HG02870 (cell line): Measurements from ENCODE around the gene CLEC16A.

Source experiments
- ATAC-seq: cut with Tn5 transposase; IDR thresholded peaks from one replicate; pipeline ENCODE4 v1.9.1; 2021; ENCODE audit warnings: mild to moderate bottlenecking, moderate library complexity; ENCODE audit not compliant: unreplicated experiment

Gene CLEC16A

GRCh38 chr16:11076259-11077018 is 132.1 kb downstream of the CLEC16A start:
- ATAC-seq = peak; percentile 57

- ATAC-seq = no peak
Measured at GRCh38 chr16:11078812-11079459, 134.6 kb downstream of the CLEC16A start.

GRCh38 chr16:11079652-11080187 is 135.4 kb downstream of the CLEC16A start:
- no peak for ATAC-seq

GRCh38 chr16:11080327-11080967 is 136.1 kb downstream of the CLEC16A start:
- no peak for ATAC-seq

- ATAC-seq = no peak
Measured at GRCh38 chr16:11080999-11081630, 136.8 kb downstream of the CLEC16A start.

GRCh38 chr16:11082108-11082859 is 137.9 kb downstream of the CLEC16A start:
- ATAC-seq = no peak

GRCh38 chr16:11082860-11083388 is 138.6 kb downstream of the CLEC16A start:
- ATAC-seq = no peak

GRCh38 chr16:11084484-11084875 is 140.1 kb downstream of the CLEC16A start:
- ATAC-seq = no peak

GRCh38 chr16:11084876-11085485 is 140.6 kb downstream of the CLEC16A start:
- ATAC-seq = no peak

- ATAC-seq = no peak
Measured at GRCh38 chr16:11085916-11086315, 141.6 kb downstream of the CLEC16A start.

- ATAC-seq = no peak
Measured at GRCh38 chr16:11087691-11088073, 143.3 kb downstream of the CLEC16A start.

- ATAC-seq = no peak
Measured at GRCh38 chr16:11088074-11088730, 143.8 kb downstream of the CLEC16A start.

GRCh38 chr16:11088831-11089230 is 144.5 kb downstream of the CLEC16A start:
- ATAC-seq = no peak

- ATAC-seq = no peak
Measured at GRCh38 chr16:11089504-11090124, 145.2 kb downstream of the CLEC16A start.

- ATAC-seq = no peak
Measured at GRCh38 chr16:11090232-11090631, 145.9 kb downstream of the CLEC16A start.

GRCh38 chr16:11091021-11091785 is 146.8 kb downstream of the CLEC16A start:
- ATAC-seq = no peak

GRCh38 chr16:11092788-11093571 is 148.6 kb downstream of the CLEC16A start:
- no peak for ATAC-seq
